GM19099 (cell line): ENCODE measurements around the gene TMSB15B.

ENCODE experiments used
- POLR2A ChIP-seq: IDR thresholded peaks from 3 replicates; pipeline ENCODE4 v1.6.1; 2011; ENCODE audit warnings: low read depth; ENCODE audit not compliant: insufficient read length; ENCODE audit errors: extremely low read depth

TMSB15B gene

DNA sequence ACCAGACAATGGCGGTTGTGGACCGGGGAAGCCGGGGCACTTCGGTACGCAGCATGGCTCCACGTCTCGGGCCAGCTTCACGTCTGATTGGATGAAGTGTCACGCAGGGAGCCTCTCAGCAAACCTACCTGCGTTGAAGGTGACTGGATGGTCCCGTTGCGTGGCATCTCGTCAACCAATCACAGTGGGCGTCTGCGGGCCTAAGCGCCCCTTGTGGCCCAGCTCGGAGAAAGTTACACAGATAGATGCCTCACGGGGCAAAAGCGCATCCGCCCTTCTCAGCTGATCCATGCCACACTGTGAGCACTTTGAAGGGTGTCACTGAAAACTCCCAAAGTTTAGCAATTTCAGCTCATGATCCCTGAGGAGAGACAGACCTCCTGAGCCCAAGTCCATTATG lies 51.2 kb downstream of the TMSB15B start, which contains the start of gene H2BW1:
H2BW1 (minus strand) TSS at position 103 of the 400 bp plus-strand sequence. CDS start 132 bp downstream, outside the sequence.
- no peak for TF ChIP-seq POLR2A
